Osteoblast (primary cell): ENCODE results near the gene TXN. TPM values are rescaled to one million over a fixed set of nuclear protein-coding genes. Genes with fewer than 3 reads are reported as not detected.

Experiments used
- DNase-seq: peaks from one replicate; pipeline ENCODE4 v3.0.0; 2011; ENCODE audit warnings: low spot score, mixed read lengths; ENCODE audit not compliant: insufficient read length; ENCODE audit errors: missing footprints
- H2AFZ ChIP-seq: 2 replicates; pipeline ENCODE4 v1.6.0; 2011; ENCODE audit warnings: mild to moderate bottlenecking, low read length
- H3K27ac ChIP-seq: 2 replicates; pipeline ENCODE4 v1.5.1; 2011; ENCODE audit warnings: mild to moderate bottlenecking, low read depth, low read length, moderate library complexity
- H3K27me3 ChIP-seq: 2 replicates; pipeline ENCODE4 v1.6.0; 2012; ENCODE audit warnings: mild to moderate bottlenecking, control low read depth, inconsistent platforms, low read length, moderate library complexity; ENCODE audit not compliant: insufficient read depth
- H3K36me3 ChIP-seq: 2 replicates; pipeline ENCODE4 v1.5.1; 2011; ENCODE audit warnings: mild to moderate bottlenecking, low read length, control low read depth, moderate library complexity; ENCODE audit not compliant: insufficient read depth
- H3K4me1 ChIP-seq: 2 replicates; pipeline ENCODE4 v1.5.1; 2011; ENCODE audit warnings: mild to moderate bottlenecking, low read length, control low read depth, moderate library complexity; ENCODE audit not compliant: insufficient read depth
- H3K4me2 ChIP-seq: 2 replicates; pipeline ENCODE4 v1.6.0; 2011; ENCODE audit warnings: mild to moderate bottlenecking, low read length; ENCODE audit not compliant: insufficient read depth
- H3K4me3 ChIP-seq: fragments of 200-600 bp; sonication (generic); 3 replicates; pipeline ENCODE4 v1.5.1; 2012; ENCODE audit warnings: mild to moderate bottlenecking, low read length, inconsistent platforms; ENCODE audit not compliant: insufficient read depth
- H3K79me2 ChIP-seq: 2 replicates; pipeline ENCODE4 v1.6.0; 2012; ENCODE audit warnings: mild to moderate bottlenecking, low read length, control low read depth, inconsistent platforms; ENCODE audit not compliant: insufficient read depth
- H3K9me3 ChIP-seq: 2 replicates; pipeline ENCODE4 v1.5.1; 2011; ENCODE audit warnings: low read depth, low read length, control low read depth
- H4K20me1 ChIP-seq: 2 replicates; pipeline ENCODE4 v1.6.0; 2012; ENCODE audit warnings: mild to moderate bottlenecking, low read length, control low read depth; ENCODE audit not compliant: insufficient read depth
- CTCF ChIP-seq: IDR thresholded peaks from 2 replicates; pipeline ENCODE4 v1.5.1; 2011; ENCODE audit warnings: mild to moderate bottlenecking, low read depth, low read length, moderate library complexity; ENCODE audit errors: extremely low read depth
- total RNA-seq: library from RNA; depleted of rRNA; stranded (reverse); fragments of >200 nt; gene quantifications from 2 replicates; pipeline ENCODE4 v1.2.3, GENCODE V29; 2012

TXN gene
- total RNA-seq, 1 donor, result 234 TPM

DNA sequence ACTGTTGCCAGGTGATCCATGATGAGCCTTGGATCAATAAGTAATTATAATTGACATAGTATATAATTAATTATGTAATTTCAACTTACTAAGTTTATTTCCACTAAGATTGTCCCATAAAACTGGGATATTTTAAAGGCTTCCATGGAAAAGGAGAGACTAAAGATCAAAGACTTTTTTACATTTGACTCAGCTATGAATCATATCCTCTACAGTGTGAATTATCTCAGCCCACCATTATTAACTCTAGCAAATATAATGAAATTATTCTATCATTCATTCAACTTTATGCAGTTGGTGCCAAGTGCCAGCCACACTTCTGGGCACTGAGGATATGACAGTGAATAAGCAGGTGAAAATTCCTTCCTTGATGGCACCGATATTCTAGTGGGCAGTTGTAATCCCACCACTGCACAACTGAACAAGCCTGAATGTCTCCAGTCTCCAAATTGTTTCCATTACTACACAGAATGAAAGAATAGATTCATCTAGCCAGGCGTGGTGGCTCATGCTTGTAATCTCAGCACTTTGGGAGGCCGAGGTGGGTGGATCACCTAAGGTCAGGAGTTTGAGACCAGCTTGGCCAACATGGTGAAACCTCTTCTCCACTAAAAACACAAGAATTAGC lies 21.9 kb upstream of the TXN start:
- H3K4me2 ChIP-seq, result no peak overlapping the region
- H3K4me1 ChIP-seq, result peaks cover 8% of the 10 kb centered on the region
- no peak overlapping the region for H2AFZ ChIP-seq
- H3K27me3 ChIP-seq, result no peaks in the 10 kb centered on the region
- H3K36me3 ChIP-seq, result no peaks in the 10 kb centered on the region
- H3K27ac ChIP-seq, result no peak overlapping the region
- no peaks in the 10 kb centered on the region for H3K9me3 ChIP-seq
- no peak for TF ChIP-seq CTCF
- H4K20me1 ChIP-seq, result no peaks in the 10 kb centered on the region
- H3K79me2 ChIP-seq, result no peaks in the 10 kb centered on the region
- no peak for DNase-seq
- no peak overlapping the region for H3K4me3 ChIP-seq

- peaks cover 8% of the 10 kb centered on the region for H3K4me1 ChIP-seq
- no peak overlapping the region for H3K27ac ChIP-seq
- no peak for TF ChIP-seq CTCF
- H3K36me3 ChIP-seq, result no peaks in the 10 kb centered on the region
- no peak overlapping the region for H3K4me2 ChIP-seq
- no peaks in the 10 kb centered on the region for H4K20me1 ChIP-seq
- H3K27me3 ChIP-seq, result no peaks in the 10 kb centered on the region
- H3K4me3 ChIP-seq, result no peak overlapping the region
- no peaks in the 10 kb centered on the region for H3K79me2 ChIP-seq
- H3K9me3 ChIP-seq, result no peaks in the 10 kb centered on the region
- H2AFZ ChIP-seq, result no peak overlapping the region
- DNase-seq, result no peak
Measured at GRCh38 chr9:110276781-110277180, 20.5 kb upstream of the TXN start.

GRCh38 chr9:110270211-110270995 lies 14.1 kb upstream of the TXN start:
- Histone ChIP-seq H3K79me2 (no peaks in the 10 kb centered on the region), H3K9me3 (no peaks in the 10 kb centered on the region), H3K27ac (no peak overlapping the region), H4K20me1 (no peaks in the 10 kb centered on the region), H3K36me3 (no peaks in the 10 kb centered on the region), H3K4me3 (no peak overlapping the region), H3K4me1 (no peaks in the 10 kb centered on the region), H2AFZ (no peak overlapping the region), H3K27me3 (no peaks in the 10 kb centered on the region), H3K4me2 (no peak overlapping the region)
- no peak for TF ChIP-seq CTCF
- no peak for DNase-seq

GRCh38 chr9:110266795-110267194 lies 10.5 kb upstream of the TXN start:
- Histone ChIP-seq H3K27me3 (no peaks in the 10 kb centered on the region), H3K4me1 (no peaks in the 10 kb centered on the region), H3K36me3 (no peaks in the 10 kb centered on the region), H3K79me2 (no peaks in the 10 kb centered on the region), H3K4me3 (no peak overlapping the region), H3K27ac (no peak overlapping the region), H3K4me2 (no peak overlapping the region), H2AFZ (no peak overlapping the region), H3K9me3 (no peaks in the 10 kb centered on the region), H4K20me1 (no peaks in the 10 kb centered on the region)
- DNase-seq, result no peak
- TF ChIP-seq CTCF, result no peak
